ENCODE data around the gene ATXN1.
"Not testable (repeated sequence)": the region's sequence is repeated elsewhere in the genome, so short reads cannot be mapped to it uniquely, and the experiment has no call there.

ATXN1 gene

DNA sequence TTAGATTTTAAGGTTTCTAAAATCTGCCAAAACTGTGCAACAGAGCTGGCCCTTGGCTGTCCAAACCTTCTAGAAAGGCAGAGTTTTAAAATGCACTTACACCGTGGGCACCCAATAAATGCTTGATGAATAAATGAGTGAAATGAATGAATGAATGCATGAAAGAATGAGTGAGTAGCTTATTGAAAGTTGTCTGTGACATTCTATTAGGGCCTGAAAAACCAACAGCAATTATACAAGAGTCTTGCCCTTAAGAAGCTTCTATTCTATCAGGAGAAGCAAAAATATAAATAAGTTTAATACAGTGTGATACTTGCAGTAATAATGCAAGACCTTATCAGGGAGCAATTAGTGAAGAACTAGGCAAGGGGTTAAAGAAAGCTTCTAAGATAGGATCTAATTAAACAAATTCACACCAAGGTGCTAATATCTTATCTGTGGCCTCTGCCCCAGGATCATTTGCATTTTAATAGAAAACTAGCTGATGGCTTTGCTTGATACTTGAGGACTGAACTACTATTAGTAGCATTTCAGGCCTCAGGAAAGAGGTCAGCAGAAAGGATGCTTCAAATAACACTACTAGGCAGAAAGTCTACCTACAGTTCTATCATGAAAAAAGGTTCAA is 292.2 kb downstream of the ATXN1 start:
- DNase-seq: no peak

DNA sequence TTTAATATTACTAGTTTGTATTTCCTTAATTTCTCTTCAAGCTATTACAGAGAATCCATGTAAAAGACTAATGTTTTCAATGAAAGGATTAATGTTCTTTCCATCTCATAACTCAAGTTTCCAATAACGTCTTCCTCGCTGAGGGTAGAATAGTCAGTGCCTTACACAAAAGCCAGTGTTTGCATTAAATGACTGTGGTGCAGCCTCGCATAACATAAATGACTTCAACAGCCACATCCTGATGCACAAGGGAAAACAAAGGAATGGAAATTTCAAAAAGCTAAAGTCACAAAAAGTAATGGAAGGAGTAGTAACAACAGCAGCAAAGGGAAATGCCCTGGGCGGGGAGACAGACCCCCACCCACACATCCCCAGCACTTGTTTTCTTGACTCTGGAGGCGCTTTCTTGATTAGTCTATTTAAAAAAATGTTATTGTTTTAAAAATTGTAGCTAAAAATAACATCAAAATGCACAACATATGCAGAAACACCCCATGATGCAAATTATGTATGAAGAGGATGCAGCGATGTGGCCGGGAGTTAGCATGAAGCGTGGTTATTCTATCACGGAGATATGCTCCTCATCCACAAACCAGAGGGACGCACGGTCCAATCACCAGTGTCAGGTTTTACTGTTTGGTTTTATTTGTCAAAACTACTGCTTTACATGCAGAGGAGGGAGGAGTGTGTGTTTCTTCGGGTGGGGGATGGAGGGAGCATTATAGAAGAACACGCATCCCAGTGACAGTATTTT is 294.3 kb downstream of the ATXN1 start:
- DNase-seq: no peak

GRCh38 chr6:16464045-16464444 is 297.2 kb downstream of the ATXN1 start:
- no peak for DNase-seq

DNA sequence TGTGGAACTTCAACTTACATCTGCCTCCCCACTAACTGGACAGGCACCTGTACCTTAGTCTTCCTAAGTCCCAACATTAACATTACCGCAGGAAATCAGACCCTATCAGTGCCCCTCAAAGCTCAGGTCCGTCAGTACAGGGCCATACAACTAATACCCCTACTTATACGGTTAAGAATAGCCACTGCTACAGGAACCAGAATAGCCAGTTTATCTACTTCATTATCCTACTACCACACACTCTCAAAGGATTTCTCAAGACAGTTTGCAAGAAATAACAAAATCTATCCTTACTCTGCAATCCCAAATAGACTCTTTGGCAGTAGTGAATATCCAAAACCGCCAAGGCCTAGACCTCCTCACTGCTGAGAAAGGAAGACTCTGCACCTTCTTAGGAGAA is 298.0 kb downstream of the ATXN1 start:
- not testable (repeated sequence) for DNase-seq

DNA sequence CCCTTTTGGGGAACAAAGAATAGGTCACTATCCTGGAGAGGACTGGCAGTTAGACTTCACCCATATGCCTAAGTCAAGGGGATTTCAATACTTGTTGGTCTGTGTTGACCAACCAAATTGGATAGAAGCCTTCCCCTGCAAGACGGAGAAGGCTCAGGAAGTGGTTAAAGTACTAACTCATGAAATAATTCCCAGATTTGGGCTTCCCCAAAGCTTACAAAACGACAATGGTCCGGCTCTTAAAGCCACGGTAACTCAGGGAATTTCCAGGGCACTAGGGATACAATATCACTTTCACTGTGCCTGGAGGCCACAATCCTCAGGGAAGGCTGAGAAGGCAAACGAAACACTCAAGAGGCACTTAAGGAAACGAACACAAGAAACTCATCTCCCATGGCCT is 299.8 kb downstream of the ATXN1 start:
- DNase-seq: no peak

- not testable (repeated sequence) for DNase-seq
Observed at GRCh38 chr6:16459472-16459871, 301.8 kb downstream of the ATXN1 start.

DNA sequence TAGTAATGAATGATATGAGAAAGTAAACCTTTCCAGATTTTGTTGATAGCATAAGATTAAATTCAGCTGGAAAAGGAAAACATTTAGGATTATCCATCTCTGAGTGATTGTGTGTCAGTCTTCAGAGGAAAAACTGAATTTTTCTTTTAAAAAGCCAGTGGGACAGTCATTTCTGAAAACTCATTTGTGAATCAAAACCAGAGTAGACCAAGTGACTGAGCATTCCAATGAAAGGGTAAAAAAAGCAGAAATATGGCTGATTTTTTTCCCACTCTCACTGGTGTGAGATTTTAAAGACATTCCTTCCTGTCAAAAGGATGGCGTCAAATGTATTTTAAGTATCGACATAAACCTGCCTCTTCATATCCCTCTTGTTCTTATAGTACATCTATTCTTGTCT is 308.9 kb downstream of the ATXN1 start:
- no peak for DNase-seq

DNA sequence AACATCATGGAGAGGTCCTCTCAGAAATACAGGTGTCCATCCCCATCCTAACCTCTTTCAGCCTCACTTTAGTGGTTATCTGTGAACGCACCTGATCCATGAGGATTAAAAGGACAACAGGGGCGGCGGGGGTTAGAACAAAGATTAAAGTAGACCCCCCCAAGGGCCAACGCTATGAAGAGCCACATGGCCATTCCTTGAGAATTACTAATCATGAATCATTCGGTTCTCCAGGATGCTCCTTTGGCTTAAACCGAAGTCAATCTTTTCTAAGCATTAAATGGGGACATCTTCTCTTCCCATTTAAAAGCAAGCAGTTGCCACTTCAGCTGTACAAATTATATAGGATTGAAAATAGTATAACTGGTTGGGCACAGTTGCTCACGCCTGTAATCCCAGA is 310.4 kb downstream of the ATXN1 start:
- DNase-seq: no peak

DNA sequence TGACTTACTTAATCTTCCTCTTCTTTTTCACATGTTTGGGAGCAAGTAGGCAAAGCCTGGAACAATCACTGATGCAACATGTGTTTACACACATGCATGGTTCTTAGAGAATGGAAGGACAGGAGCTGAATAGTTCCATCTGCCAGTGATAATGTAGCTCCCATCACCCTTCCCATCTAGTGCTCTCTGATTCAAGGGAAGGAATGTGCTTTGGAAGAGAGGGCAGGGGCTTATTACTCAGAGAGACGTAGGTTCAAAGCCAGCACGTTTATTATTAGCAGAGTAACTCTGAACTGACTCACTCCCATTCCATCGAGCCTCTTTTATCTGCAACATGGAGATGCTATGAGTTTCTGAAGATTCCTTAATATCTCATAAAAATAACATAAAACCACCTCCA is 311.0 kb downstream of the ATXN1 start:
- DNase-seq: no peak

DNA sequence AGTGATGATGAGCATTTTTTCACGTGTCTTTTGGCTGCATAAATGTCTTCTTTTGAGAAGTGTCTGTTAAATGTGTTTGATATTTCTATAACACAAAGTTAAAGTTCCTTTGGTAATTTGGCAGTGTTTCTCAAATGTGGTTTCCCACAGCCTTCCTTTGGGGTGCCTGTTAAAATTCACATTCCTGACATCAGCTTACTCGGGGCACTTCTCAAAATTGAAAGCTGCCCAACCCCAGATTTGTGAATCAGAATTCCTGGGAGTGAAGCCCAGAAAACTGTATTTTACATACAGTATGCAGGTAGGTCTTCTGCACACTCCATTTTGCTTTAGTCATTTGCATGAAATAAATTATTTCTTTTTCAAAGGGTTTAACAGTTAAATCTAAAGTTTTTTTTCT is 315.0 kb downstream of the ATXN1 start:
- no peak for DNase-seq

GRCh38 chr6:16442031-16442430 is 319.2 kb downstream of the ATXN1 start:
- DNase-seq: no peak

DNA sequence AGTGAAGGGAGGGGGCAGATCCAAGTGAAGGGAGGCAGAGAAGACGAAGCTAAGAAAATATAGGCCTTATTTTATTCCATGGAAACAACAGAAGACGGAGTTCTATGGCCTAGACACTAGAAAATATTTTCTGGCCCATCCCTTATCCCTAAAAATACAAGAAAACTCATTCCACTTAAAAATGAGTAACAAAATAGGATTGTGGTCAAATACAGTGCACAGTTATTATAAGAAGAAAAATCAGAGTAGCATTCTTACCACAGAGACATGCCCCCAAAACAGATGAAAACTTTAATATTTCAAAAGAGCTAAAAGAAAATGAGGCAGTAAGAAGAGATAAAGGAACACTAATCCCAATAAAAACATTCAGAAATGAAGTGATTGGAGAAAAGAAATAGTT is 320.0 kb downstream of the ATXN1 start:
- DNase-seq: no peak

DNA sequence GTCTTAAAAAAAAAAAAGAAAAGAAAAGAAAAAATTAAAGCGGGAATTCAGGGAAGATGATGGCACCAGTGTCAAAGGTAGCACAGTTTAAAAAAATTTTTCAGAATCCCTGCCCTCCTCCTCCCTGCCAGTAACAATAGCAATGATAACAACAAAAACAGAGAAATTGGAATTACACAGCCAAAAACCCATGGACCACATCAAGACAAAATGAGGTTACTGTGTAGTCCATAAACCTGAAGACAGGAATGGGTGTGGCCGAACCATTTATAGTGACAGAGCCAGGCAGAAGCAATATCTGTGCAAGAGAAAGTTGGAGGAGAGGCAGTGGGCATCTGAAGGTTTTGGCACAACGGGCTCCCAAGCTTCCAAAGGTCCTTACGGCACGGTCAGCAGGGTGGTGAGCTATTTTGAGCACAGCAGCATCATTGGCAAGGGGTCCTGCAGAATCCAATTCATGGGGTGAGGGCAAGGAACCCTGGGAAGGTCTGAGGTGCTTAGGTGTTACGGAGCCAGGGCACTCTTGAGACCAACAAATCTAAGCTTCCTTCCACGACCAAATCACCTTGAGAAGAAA is 320.5 kb downstream of the ATXN1 start:
- no peak for DNase-seq

DNA sequence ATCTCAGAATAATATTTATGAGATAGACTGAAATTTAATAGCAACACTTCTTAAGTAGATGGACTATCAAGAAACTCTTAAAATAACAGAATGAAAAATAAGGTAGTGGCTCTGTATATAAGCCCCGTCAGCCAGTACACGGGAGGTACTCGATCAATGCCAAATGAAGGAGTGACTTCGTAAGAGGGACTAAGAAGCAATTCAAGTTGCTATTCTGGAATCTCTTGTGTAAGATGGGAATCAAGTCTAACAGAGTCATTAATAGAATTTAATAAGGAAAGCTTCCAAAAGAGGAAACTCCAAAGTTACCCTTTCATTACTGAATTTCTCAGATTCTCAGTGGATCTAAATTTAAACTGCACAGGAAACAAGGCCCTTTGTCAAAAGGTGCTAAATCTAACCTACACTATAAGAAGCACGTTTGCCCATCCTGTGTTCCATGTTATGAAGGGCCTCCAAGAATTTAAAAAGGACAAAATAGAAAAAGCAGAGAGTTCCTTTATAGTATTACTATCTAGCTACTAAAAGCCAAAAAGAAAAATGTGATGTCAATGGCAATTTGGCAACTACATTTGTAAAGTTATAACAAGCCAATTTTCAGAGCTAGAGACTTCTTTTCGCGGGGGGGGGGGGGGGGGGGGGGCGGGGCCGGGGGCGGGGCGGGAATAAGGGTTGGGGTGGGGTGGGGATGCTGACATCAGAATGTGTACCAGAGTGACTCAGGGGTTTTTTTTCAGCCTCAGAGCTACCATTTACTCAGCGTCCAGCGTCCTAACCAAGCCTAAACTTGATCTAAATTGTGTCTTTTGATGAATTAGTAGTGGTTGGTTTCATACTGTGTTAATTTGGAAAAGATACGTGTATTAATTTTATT is 322.3 kb downstream of the ATXN1 start:
- DNase-seq: no peak

DNA sequence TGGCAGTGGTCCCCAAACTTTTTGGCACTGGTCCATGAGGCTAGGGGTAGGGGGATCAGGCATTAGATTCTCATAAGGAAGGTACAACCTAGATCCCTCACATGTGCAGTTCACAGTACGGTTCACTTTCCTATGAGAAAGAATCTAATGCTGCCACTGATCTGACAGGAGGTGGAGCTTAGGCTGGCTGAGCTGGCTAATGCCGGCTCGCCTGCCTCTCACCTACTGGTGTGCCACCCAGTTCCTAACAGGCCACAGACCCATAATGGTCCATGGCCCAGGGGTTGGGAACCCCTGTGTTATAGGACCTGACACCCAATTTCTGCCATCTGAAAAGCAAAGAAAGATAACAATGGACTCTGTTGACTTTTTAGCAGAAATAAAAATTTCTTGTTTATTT is 323.3 kb downstream of the ATXN1 start:
- no peak for DNase-seq

DNA sequence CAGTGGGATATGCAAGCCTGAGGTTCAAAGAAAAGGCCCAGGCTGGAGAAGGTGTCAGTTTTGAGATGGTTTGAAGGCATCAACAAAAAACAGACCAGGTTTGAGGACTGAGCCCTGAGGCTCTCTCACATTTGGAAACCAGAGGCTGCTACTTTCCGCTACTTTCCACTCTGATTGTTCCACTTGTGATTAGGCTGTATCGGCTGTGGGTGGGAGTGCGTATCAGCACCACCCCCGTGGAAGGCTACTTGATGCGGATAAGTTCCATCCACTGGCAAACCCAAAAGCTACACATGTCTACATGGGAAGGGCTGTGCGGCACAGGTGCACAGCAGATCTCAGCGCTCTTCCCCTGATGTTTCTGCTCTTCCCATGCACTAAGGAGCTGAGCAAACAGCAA is 324.2 kb downstream of the ATXN1 start:
- no peak for DNase-seq

- DNase-seq: no peak
Observed at GRCh38 chr6:16436550-16436949, 324.7 kb downstream of the ATXN1 start.

GRCh38 chr6:16434885-16435284 is 326.4 kb downstream of the ATXN1 start:
- DNase-seq: no peak

DNA sequence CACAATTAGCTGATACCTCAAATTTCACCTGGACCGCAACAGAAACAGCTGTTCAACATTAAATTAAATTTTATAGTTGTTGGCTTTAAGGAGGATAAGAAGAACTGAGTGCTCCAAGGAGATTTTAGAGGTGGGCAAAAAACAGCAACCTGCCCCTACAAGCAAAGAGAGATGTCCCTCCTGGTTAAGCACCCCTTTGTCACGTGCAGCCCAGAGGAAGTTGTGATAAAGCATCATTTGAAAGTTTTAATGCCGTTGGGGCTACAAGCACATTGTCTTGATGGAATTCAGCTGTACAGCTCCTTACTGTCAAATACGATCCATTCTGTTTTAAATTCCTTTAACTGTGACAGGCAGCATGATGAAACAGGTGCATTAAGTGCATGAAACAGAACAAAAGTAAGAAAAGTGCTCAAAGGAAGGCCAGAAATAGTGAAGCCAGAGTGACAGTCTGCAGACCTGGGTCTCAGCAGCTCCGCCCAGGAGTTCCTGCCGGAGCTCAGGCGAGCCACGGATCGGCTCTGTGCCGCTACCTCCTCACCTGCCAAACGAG is 327.8 kb downstream of the ATXN1 start:
- DNase-seq: no peak

DNA sequence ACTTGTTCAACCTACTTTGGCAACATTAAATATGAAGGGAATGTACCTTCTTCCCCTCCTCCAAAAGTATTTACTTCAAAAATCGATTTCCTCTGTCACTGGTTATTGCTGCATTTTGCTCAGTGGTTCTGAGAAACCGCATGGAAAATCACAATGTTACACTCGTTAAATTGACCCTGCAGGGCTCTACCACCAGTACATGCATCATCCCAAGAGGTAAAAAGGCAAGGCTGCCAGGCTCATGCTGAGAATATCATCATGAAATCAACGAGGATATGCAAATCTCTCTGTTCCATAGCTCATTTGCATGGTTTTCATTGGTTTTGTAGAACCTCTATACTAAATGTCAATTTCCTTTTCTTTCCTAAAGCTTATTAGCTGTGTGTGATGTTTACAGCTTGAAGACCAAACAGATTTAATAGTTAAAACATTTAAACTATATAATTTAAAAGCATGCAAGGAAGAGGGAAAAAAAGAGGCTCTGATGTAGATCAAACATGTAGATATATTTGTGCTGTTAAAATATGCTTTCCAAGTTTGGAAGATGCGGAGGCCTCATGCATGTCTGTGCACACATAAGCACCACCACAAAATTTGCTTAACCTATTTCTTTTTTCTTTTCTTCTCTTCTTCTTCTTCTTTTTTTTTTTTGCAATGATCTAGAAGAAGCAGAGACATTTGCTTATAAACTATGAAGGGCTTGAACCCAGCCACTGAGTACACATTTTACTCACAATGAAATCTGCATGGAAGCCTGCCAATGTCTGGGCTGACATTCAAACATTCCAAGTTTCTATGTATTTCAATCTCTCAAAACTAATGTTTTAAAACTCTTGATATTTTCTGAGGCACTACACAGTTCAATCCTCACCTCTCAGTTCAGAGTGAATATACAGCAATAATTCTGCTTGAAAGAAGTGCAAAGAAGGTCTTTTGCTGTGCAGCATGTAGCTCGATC is 328.9 kb downstream of the ATXN1 start:
- DNase-seq: no peak

DNA sequence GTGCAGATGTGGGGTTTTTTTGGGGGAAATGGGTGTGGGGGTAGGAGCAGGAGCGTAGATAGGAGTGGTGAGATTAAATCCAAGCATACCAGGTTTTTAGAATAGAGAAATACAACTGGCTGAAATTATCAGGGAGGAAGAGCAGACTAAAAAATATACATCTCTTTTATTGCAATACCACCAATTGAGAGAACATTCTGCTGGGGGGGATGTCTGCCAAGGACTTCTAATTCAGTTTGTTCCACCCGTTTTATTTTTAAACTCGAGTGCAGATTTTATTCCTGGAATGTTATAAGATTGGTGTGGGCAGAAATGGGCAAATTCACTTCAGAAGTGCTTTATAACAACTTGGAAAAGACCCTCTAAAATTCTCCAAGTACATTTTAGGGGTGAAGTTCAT is 330.2 kb downstream of the ATXN1 start:
- DNase-seq: no peak

Measured in SHP77 treated with DMSO at 0.1 percent for 48 hours (cell line).